Measurements from ENCODE around the gene ADARB2.

Gene ADARB2

GRCh38 chr10:1687190-1687589 lies 50.1 kb downstream of the ADARB2 start:
- DNase-seq (ENCODE audit: low read depth in 2 of 3, low spot score in 1 of 3), result no peak

GRCh38 chr10:1686491-1686749 lies 50.9 kb downstream of the ADARB2 start:
- no peak for DNase-seq (ENCODE audit: low read depth in 2 of 3, low spot score in 1 of 3)

- no peak for DNase-seq (ENCODE audit: low read depth in 2 of 3, low spot score in 1 of 3)
Observed at GRCh38 chr10:1685699-1686490, 51.4 kb downstream of the ADARB2 start.

GRCh38 chr10:1684991-1685390 lies 52.3 kb downstream of the ADARB2 start:
- DNase-seq (ENCODE audit: low read depth in 2 of 3, low spot score in 1 of 3), result no peak

- no peak for DNase-seq (ENCODE audit: low read depth in 2 of 3, low spot score in 1 of 3)
Observed at GRCh38 chr10:1683649-1684048, 53.7 kb downstream of the ADARB2 start.

GRCh38 chr10:1679821-1680650 lies 57.3 kb downstream of the ADARB2 start:
- no peak for DNase-seq (ENCODE audit: low read depth in 2 of 3, low spot score in 1 of 3)

- DNase-seq (ENCODE audit: low read depth in 2 of 3, low spot score in 1 of 3), result no peak
Observed at GRCh38 chr10:1678084-1678483, 59.2 kb downstream of the ADARB2 start.

- no peak for DNase-seq (ENCODE audit: low read depth in 2 of 3, low spot score in 1 of 3)
Observed at GRCh38 chr10:1677307-1677939, 59.9 kb downstream of the ADARB2 start.

- no peak for DNase-seq (ENCODE audit: low read depth in 2 of 3, low spot score in 1 of 3)
Observed at GRCh38 chr10:1674501-1674900, 62.8 kb downstream of the ADARB2 start.

- no peak for DNase-seq (ENCODE audit: low read depth in 2 of 3, low spot score in 1 of 3)
Observed at GRCh38 chr10:1673568-1674345, 63.6 kb downstream of the ADARB2 start.

GRCh38 chr10:1672001-1672781 lies 65.1 kb downstream of the ADARB2 start:
- no peak for DNase-seq (ENCODE audit: low read depth in 2 of 3, low spot score in 1 of 3)

- DNase-seq (ENCODE audit: low read depth in 2 of 3, low spot score in 1 of 3), result no peak
Observed at GRCh38 chr10:1671366-1672000, 65.8 kb downstream of the ADARB2 start.

GRCh38 chr10:1670541-1671365 lies 66.6 kb downstream of the ADARB2 start:
- DNase-seq (ENCODE audit: low read depth in 2 of 3, low spot score in 1 of 3), result no peak

- DNase-seq (ENCODE audit: low read depth in 2 of 3, low spot score in 1 of 3), result no peak
Observed at GRCh38 chr10:1669433-1669832, 67.9 kb downstream of the ADARB2 start.

GRCh38 chr10:1668399-1668798 lies 68.9 kb downstream of the ADARB2 start:
- DNase-seq (ENCODE audit: low read depth in 2 of 3, low spot score in 1 of 3), result no peak

GRCh38 chr10:1667392-1667791 lies 69.9 kb downstream of the ADARB2 start:
- DNase-seq (ENCODE audit: low read depth in 2 of 3, low spot score in 1 of 3), result no peak

GRCh38 chr10:1666147-1666546 lies 71.2 kb downstream of the ADARB2 start:
- no peak for DNase-seq (ENCODE audit: low read depth in 2 of 3, low spot score in 1 of 3)

GRCh38 chr10:1665681-1666080 lies 71.6 kb downstream of the ADARB2 start:
- DNase-seq (ENCODE audit: low read depth in 2 of 3, low spot score in 1 of 3), result no peak

- DNase-seq (ENCODE audit: low read depth in 2 of 3, low spot score in 1 of 3), result no peak
Observed at GRCh38 chr10:1665021-1665661, 72.2 kb downstream of the ADARB2 start.
